ENCODE measurements around the gene PEX11B.

DNA sequence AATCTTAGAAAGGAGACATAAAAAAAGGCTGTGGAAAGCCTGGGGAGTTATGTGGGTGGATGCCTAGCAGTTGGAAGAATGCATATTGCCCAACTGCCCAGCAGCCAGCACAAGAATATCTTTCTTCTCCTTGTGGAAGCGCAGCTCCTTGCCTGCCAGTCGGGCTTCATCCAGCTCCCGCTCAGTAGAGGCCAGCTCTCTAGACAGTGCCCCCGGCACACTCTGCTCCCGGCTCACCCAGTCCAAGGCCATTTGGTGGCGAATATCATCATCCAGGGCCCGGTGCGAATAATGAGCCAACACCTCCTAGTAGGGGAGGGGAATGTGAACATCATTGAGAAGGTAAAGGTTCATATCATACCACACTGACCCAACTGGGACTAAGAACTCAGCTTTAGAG is 17.7 kb upstream of the PEX11B start:
- TF ChIP-seq, protein P1, sequence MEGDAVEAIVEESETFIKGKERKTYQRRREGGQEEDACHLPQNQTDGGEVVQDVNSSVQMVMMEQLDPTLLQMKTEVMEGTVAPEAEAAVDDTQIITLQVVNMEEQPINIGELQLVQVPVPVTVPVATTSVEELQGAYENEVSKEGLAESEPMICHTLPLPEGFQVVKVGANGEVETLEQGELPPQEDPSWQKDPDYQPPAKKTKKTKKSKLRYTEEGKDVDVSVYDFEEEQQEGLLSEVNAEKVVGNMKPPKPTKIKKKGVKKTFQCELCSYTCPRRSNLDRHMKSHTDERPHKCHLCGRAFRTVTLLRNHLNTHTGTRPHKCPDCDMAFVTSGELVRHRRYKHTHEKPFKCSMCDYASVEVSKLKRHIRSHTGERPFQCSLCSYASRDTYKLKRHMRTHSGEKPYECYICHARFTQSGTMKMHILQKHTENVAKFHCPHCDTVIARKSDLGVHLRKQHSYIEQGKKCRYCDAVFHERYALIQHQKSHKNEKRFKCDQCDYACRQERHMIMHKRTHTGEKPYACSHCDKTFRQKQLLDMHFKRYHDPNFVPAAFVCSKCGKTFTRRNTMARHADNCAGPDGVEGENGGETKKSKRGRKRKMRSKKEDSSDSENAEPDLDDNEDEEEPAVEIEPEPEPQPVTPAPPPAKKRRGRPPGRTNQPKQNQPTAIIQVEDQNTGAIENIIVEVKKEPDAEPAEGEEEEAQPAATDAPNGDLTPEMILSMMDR (IDR thresholded peaks at IDR 0.05), result no peak
- TF ChIP-seq POLR2A (IDR thresholded peaks at IDR 0.05), result no peak

Measured in heart left ventricle (tissue), 13 donors.